Adipose tissue (tissue), 3 donors: ENCODE data around the gene FAM107B. TPM values are rescaled to one million over a fixed set of nuclear protein-coding genes. Genes with fewer than 3 reads are reported as not detected.

Experiments
- H3K27ac ChIP-seq: one replicate; pipeline ENCODE4 v1.5.1; 2013; ENCODE audit warnings: low read depth, low read length
- WGBS, 3 donors: extraction: QIAGEN DNeasy Blood & Tissue Kit; methylation state at CpG; one replicate each; pipeline ENCODE4 v1.1.7; 2013; 5-methylcytosine and 5-hydroxymethylcytosine counted together
- polyA plus RNA-seq, 3 donors: library from polyadenylated mRNA; stranded (reverse); fragments of 200-250 nt; gene quantifications; one replicate each; pipeline ENCODE4 v1.2.3, GENCODE V29; 2013
- donor health status: healthy with polysubstance abuse.
- donor health status: Bipolar disorder and iron deficiency.
- donor health status: healthy.

FAM107B gene
- polyA plus RNA-seq, 3 donors: 31.3 to 45.9 (median 37.6) TPM

- no peak overlapping the region for H3K27ac ChIP-seq
- 49 to 82% (median 52%) methylated on average over 9 of the region's 9 CpGs for WGBS, 3 donors
Measured at GRCh38 chr10:14782691-14783363, 8.1 kb upstream of the FAM107B start.

DNA sequence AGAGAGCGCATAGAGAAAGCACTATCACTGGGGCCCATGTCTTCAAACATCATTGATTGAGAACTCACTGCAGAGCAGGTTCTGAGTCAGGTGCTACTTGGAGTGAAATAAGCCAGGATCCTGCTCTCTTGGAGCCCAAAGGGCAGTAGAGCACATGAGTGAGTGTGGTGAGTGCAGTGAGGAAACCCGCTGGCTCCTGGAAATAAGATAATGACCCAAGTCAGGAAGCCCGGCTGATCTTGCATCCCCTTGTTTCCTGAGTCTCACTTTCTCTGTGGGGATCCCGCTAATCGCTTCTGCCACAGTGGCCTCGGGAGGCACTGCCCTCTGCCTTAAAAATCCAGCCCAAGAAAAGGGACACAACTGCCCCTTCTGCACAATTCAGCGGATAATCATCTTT lies 7.1 kb upstream of the FAM107B start:
- WGBS, 3 donors: 47 to 82% (median 69%) methylated on average over 7 of the region's 7 CpGs
- H3K27ac ChIP-seq: no peak overlapping the region

DNA sequence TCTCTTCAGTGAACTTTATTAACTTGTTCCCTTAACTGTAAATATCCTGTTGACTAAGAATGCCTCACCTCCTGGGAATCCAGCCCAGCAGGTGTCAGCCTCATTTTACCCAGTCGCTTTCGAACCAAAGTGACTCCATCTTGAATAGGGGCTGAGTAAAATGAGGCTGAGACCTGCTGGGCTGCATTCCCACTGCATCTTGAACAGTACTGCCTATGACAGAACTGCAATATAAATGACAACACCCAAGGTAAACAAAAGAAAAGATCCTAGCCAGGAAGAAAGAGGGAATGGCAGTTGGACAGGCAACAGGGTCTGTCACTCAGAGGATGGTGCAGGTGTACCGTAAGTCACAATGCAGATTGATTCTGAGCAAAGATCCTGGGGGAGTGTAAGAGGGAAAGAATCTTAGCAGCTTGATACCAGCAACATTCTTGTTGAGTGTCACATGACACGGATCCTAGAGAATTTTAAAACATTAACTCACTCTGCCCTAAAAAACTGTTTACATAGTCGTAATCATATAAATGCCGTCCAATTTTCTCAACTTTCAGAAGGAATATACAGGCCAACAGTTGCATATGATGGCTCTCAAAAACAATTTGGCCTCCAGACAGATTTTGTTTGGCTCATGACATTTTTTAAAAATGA lies 4.4 kb upstream of the FAM107B start:
- H3K27ac ChIP-seq: no peak overlapping the region
- WGBS, 3 donors: 44 to 79% (median 61%) methylated on average over 6 of the region's 6 CpGs

DNA sequence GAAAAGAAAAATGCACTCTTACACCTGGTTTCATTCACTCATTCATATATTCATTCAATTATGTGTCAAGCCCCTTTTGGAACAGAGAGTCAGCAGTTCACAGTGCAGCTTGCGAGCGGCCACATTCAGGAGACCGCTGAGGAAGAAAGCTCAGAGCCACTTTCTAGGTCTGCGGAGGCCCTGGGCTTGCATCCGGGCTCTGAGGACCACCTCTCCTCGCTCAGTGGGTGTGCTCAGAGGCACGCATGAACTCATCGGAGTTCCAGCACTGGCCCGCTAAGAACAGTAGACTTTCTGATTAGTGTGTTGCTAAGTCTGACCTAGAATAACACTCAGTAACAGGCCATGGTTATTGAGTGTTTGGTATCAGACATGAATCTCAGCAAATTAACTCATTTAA lies 1.8 kb upstream of the FAM107B start:
- 92 to 94% (median 92%) methylated on average over 9 of the region's 9 CpGs for WGBS, 3 donors
- no peak overlapping the region for H3K27ac ChIP-seq

DNA sequence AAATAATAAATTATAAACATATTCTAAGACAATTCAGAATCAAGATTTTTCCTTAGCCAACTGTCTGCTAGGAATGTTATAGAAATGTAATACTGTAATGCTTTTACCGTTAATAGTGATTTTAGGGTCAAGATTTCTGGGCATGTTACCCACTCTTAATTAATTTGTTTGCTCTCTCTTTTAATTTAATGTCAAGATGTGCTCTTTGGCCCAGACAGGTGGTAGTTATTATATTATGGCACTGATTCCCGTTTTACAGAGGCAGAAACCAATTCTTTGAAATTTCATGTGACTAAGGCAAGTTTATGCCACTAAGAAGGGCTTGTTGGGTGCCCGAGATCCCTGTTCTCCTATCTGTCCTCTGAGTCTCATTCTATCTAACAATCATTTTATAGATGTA lies 959 bp upstream of the FAM107B start:
- WGBS, 3 donors: 71 to 81% (median 77%) methylated on average over 3 of the region's 3 CpGs
- H3K27ac ChIP-seq: no peak overlapping the region

GRCh38 chr10:14774214-14774580 lies 500 bp downstream of the FAM107B start:
- 94 to 98% (median 96%) methylated on average over 22 of the region's 22 CpGs for WGBS, 3 donors
- H3K27ac ChIP-seq: no peak overlapping the region

GRCh38 chr10:14773551-14774213 lies 1.0 kb downstream of the FAM107B start:
- no peak overlapping the region for H3K27ac ChIP-seq
- 78 to 91% (median 87%) methylated on average over 10 of the region's 10 CpGs for WGBS, 3 donors

DNA sequence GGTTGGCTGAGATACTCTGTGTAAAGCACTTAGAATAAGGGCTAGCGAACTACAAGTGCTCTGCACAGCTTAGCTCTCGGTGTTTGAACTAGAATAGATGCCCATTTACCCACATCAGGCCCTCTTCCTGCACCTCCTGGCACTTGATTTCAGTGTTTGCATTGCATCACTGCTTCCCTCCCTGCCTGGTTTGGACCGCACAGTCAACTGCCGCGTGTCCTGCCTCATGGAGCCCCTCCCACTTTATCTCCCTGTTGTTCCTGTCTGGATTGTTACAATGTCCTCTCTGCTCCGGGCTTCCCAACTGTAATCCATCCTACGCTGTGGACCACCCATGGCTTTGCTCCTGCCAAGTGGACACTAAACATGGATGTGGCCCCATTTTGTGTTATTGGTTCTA lies 2.3 kb downstream of the FAM107B start:
- WGBS, 3 donors: 51 to 91% (median 61%) methylated on average over 7 of the region's 7 CpGs
- H3K27ac ChIP-seq: no peak overlapping the region

DNA sequence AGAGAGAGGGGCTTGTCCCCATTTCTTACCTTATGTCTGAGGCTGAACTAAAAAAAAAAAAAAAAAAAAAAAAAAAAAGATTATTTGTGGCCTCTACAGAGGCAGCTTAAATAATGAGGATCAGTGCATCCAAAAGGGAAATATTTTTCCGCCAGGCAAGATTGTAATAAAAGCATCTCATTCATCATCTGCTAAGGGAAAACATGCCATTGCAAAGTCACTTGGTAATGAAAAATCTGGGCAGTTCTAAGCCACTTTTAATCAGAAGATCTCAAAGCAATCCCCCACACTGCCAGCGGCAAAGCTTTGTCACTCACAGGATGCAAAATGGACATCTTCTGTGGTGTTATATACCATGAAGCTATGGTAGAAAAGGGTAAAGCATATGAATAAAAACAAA lies 3.8 kb downstream of the FAM107B start:
- H3K27ac ChIP-seq: no peak overlapping the region
- 70 to 95% (median 93%) methylated on average over 2 of the region's 2 CpGs for WGBS, 3 donors

GRCh38 chr10:14761372-14761771 lies 13.3 kb downstream of the FAM107B start:
- 68 to 92% (median 69%) methylated on average over 5 of the region's 5 CpGs for WGBS, 3 donors

DNA sequence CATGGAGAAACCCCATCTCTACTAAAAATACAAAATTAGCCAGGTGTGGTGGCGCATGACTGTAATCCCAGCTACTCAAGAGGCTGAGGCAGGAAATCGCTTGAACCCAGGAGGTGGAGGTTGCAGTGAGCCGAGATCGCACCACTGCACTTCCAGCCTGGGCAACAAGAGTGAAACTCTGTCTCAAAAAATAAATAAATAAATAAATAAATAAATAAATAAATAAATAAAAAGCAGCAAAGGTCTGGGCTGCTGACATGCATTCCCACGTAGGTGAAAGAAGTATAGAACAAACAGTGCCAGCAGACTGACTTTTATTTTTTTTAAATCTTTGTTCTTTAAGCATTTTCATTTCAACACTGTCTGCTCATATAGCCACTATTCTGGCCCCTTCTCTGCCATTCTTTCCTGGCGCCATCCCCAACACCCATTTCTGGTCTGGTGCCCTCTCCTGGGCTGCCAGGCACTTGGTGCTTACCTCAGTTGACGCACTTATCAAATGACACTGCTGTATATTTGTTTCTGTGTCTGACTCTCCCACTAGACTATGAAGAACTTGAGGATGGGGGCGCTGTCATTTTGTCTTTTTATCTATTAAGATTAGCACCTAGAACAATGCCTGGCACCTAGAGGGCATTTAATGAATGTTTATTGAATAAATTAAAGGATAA lies 15.6 kb downstream of the FAM107B start:
- no peak overlapping the region for H3K27ac ChIP-seq
- 84 to 95% (median 93%) methylated on average over 8 of the region's 8 CpGs for WGBS, 3 donors

More at GRCh38 chr10:14761372-14761771, 13.3 kb downstream of the FAM107B start:
- no peak overlapping the region for H3K27ac ChIP-seq

DNA sequence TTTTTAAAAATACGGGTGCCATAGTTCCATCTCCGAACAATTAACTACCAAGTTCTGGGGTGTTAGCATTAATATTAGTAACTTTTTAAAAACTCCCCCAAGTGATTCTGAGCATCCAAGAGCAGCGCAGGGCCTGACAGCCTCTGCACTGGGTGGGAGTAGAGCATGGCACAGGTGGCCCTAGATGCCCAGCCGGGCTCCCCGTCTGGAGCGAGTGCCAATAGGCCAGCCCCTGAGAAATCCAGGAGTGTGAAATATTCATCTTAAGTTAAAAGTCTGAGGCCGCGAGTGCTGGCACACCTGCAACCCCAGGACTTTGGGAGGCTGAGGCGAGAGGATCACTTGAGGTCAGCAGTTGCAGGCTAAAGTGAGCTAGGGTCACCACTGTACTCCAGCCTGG lies 16.2 kb downstream of the FAM107B start:
- H3K27ac ChIP-seq: no peak overlapping the region
- 95 to 96% (median 96%) methylated on average over 9 of the region's 9 CpGs for WGBS, 3 donors

DNA sequence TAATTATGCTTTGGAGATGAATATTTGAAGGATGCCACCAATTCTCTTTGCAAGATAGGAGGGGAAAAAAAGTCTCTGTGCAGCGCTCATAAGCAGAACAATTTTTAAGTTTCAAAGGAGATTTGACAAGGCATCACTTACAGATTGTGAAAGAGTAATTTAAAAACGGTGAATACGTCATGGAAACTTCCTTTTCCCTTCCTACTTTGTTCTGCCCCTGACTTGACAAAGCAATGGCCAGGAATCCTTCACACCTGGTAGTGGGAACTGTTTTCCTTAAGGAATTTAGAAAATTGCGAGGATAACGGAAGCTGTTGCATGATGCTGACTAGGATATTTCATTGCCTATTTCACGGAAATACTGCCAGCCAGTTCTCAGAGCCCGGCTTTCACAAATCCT lies 16.7 kb downstream of the FAM107B start:
- WGBS, 3 donors: 66 to 92% (median 72%) methylated on average over 7 of the region's 7 CpGs
- no peak overlapping the region for H3K27ac ChIP-seq

- H3K27ac ChIP-seq: no peak overlapping the region
Measured at GRCh38 chr10:14757394-14757793, 17.3 kb downstream of the FAM107B start.

GRCh38 chr10:14753441-14753840 lies 21.3 kb downstream of the FAM107B start:
- no peak overlapping the region for H3K27ac ChIP-seq
- 68 to 88% (median 70%) methylated on average over 1 of the region's 1 CpG for WGBS, 3 donors

More at GRCh38 chr10:14757394-14757793, 17.3 kb downstream of the FAM107B start:
- WGBS, 3 donors: 68 to 94% (median 78%) methylated on average over 6 of the region's 6 CpGs

- no peak overlapping the region for H3K27ac ChIP-seq
Measured at GRCh38 chr10:14751921-14752320, 22.8 kb downstream of the FAM107B start.

GRCh38 chr10:14751014-14751896 lies 23.4 kb downstream of the FAM107B start:
- WGBS, 3 donors: 34 to 74% (median 45%) methylated on average over 14 of the region's 14 CpGs
- H3K27ac ChIP-seq: no peak overlapping the region

More at GRCh38 chr10:14751921-14752320, 22.8 kb downstream of the FAM107B start:
- WGBS, 3 donors: 8 to 45% (median 36%) methylated on average over 1 of the region's 1 CpG
